Heart left ventricle (tissue), 13 donors: ENCODE data around the gene OCEL1.

Source experiments
- CTCF ChIP-seq, 12 donors: fragments of 200-600 bp; sonication (generic) in 4 of 12; IDR thresholded peaks; one replicate each; pipeline versions ENCODE4 v1.5.0 to v1.8.0; 2018 to 2022; ENCODE audit warnings: antibody characterized with exemption in 12 of 12, mild to moderate bottlenecking in 5 of 12
- POLR2A ChIP-seq, 2 donors: fragments of 450-650 bp; IDR thresholded peaks; one replicate each; pipeline ENCODE4 v1.6.1; 2017; ENCODE audit warnings: antibody characterized with exemption in 2 of 2, mild to moderate bottlenecking in 2 of 2, moderate library complexity in 2 of 2
- donor health status: ischemic (EF 13 %, LVEDD 7.1; RV severe dilation, severe dysfunction).
- donor health status: DM: no; HTN: yes; CAD: no.
- donor health status: DM: no; HTN: no; CAD: no.
- donor health status: ischemic (EF 25% LVEDD 6.9; RV normal size, moderate dysfunction).
- donor health status: ischemic (EF 25% LVEDD 5.7; RV mildly dilated, moderate dysfunction).
- donor health status: ischemic (EF 35%, LVEDD 5.7; RV mildly dilated, moderate dysfunction).
- donor health status: nonischemic (EF 11% LVEDD 7.7; RV severe dilation, severe dysfunction).
- donor health status: DM: yes; HTN: yes; CAD: no.
- donor health status: PGD.
- donor health status: ischemic (EF 29% LVEDD 5.4; RV normal size, mild dysfunction).
- donor health status: nonischemic (EF 23%, LVEDD 6.1; RV moderate dilation, normal function).

GRCh38 chr19:17268754-17269153 is 42.7 kb downstream of the OCEL1 start:
- no peak for TF ChIP-seq CTCF (IDR thresholded peaks at IDR 0.05)
- no peak for TF ChIP-seq POLR2A (IDR thresholded peaks at IDR 0.05)
